GM19240 (cell line): ENCODE measurements around the gene CANX.

Experiments
- DNase-seq: peaks from one replicate; pipeline ENCODE4 v3.0.0; 2011; ENCODE audit warnings: low spot score; ENCODE audit not compliant: insufficient read length

CANX gene

GRCh38 chr5:179749857-179750508 is 51.2 kb downstream of the CANX start:
- no peak for DNase-seq

GRCh38 chr5:179753971-179754370 is 55.2 kb downstream of the CANX start:
- DNase-seq, result no peak

GRCh38 chr5:179755022-179755421 is 56.3 kb downstream of the CANX start:
- no peak for DNase-seq

GRCh38 chr5:179758955-179759354 is 60.2 kb downstream of the CANX start:
- no peak for DNase-seq

- peak; percentile 14 for DNase-seq
Observed at GRCh38 chr5:179759581-179760551, 61.1 kb downstream of the CANX start.

- DNase-seq, result no peak
Observed at GRCh38 chr5:179762079-179762780, 63.5 kb downstream of the CANX start.

GRCh38 chr5:179762781-179763176 is 64.0 kb downstream of the CANX start:
- DNase-seq, result no peak

- peak; percentile 35 for DNase-seq
Observed at GRCh38 chr5:179763215-179763945, 64.6 kb downstream of the CANX start.

GRCh38 chr5:179764056-179764455 is 65.3 kb downstream of the CANX start:
- no peak for DNase-seq

- no peak for DNase-seq
Observed at GRCh38 chr5:179765400-179765799, 66.6 kb downstream of the CANX start.

GRCh38 chr5:179766021-179766725 is 67.4 kb downstream of the CANX start:
- no peak for DNase-seq

GRCh38 chr5:179766726-179767455 is 68.1 kb downstream of the CANX start:
- no peak for DNase-seq

- no peak for DNase-seq
Observed at GRCh38 chr5:179767496-179768100, 68.8 kb downstream of the CANX start.

- no peak for DNase-seq
Observed at GRCh38 chr5:179768326-179769085, 69.7 kb downstream of the CANX start.

- DNase-seq, result no peak
Observed at GRCh38 chr5:179769271-179769670, 70.5 kb downstream of the CANX start.

- DNase-seq, result no peak
Observed at GRCh38 chr5:179769796-179770195, 71.0 kb downstream of the CANX start.

- DNase-seq, result no peak
Observed at GRCh38 chr5:179771311-179771895, 72.6 kb downstream of the CANX start.

- DNase-seq, result no peak
Observed at GRCh38 chr5:179772351-179772750, 73.6 kb downstream of the CANX start.

GRCh38 chr5:179773686-179774040 is 74.9 kb downstream of the CANX start:
- no peak for DNase-seq
